Adrenal gland (tissue), 12 donors: ENCODE data around the gene MOCS3. TPM values are rescaled to one million over a fixed set of nuclear protein-coding genes. Genes with fewer than 3 reads are reported as not detected.

ENCODE experiments used
- DNase-seq, 7 donors: peaks; one replicate each; pipeline ENCODE4 v3.0.0-alpha.2; 2019 to 2020
- H3K27ac ChIP-seq, 5 donors: fragments of 200-600 bp; sonication (generic) in 4 of 5; 1 replicate in 3 of 5; 2 replicates in 2 of 5; pipeline versions ENCODE4 v1.5.1 to v1.8.0; 2016 to 2020; ENCODE audit warnings: mild to moderate bottlenecking in 1 of 5
- H3K27me3 ChIP-seq: fragments of 200-600 bp; 2 replicates; pipeline ENCODE4 v1.8.0; 2021
- H3K36me3 ChIP-seq, 2 donors: fragments of 200-600 bp; replicated peaks in 1 of 2; 1 replicate in 1 of 2; 2 replicates in 1 of 2; pipeline versions ENCODE4 v1.5.1 to v1.8.0; 2018 to 2022
- H3K4me1 ChIP-seq, 2 donors: fragments of 200-600 bp; replicated peaks in 1 of 2; 1 replicate in 1 of 2; 2 replicates in 1 of 2; pipeline versions ENCODE4 v1.5.1 to v1.8.0; 2018 to 2021
- H3K4me3 ChIP-seq, 4 donors: fragments of 200-600 bp; sonication (generic) in 3 of 4; one replicate each; pipeline ENCODE4 v1.5.1; 2016 to 2018
- H3K9me3 ChIP-seq, 3 donors: fragments of 200-600 bp; sonication (generic) in 1 of 3; replicated peaks in 1 of 3; 1 replicate in 2 of 3; 2 replicates in 1 of 3; pipeline versions ENCODE4 v1.5.1 to v1.8.0; 2016 to 2021
- CTCF ChIP-seq, 6 experiments: fragments of 450-650 bp in 4 of 6; fragments of 200-600 bp in 2 of 6; sonication (generic) in 1 of 6; IDR thresholded peaks; 1 replicate in 5 of 6; 2 replicates in 1 of 6; pipeline versions ENCODE4 v1.5.1 to v1.8.0; 2016 to 2021; ENCODE audit warnings: antibody characterized with exemption in 6 of 6, mild to moderate bottlenecking in 2 of 6, moderate library complexity in 1 of 6
- POLR2A ChIP-seq, 2 donors: fragments of 450-650 bp; IDR thresholded peaks; one replicate each; pipeline ENCODE4 v1.6.1; 2017; ENCODE audit warnings: antibody characterized with exemption in 2 of 2, mild to moderate bottlenecking in 2 of 2, moderate library complexity in 1 of 2
- WGBS, 4 donors: extraction: QIAGEN DNeasy Blood & Tissue Kit in 2 of 4; methylation state at CpG; one replicate each; pipeline versions ENCODE4 v1.1.5 to v1.1.7; 2013 to 2017; 5-methylcytosine and 5-hydroxymethylcytosine counted together
- intact Hi-C, 2 donors: fragments of 100-400 bp; cut with DNase I; formaldehyde crosslinking; loops; one replicate each; pipeline versions ENCODE4 v1.14.1 to v1.15.0; 2022 to 2023
- polyA plus RNA-seq, 3 donors: library from polyadenylated mRNA; stranded (reverse); fragments of 200-250 nt in 2 of 3; fragments of 350-450 nt in 1 of 3; fragmentation: Illumina TruSeq in 1 of 3; extraction: RNeasy Lipid Tissue Mini Kit (QIAGEN cat#74804) in 1 of 3; gene quantifications; one replicate each; pipeline ENCODE4 v1.2.3, GENCODE V29; 2013 to 2014
- total RNA-seq, 9 donors: library from RNA; depleted of rRNA in 4 of 9; stranded (reverse); fragments of >200 nt in 4 of 9; fragments of 120-200 nt in 1 of 9; fragmentation: NEBNext Ultra II Directional in 1 of 9; extraction: Animal tissue kit (Norgen Biotek cat#: 25700) in 1 of 9; gene quantifications; one replicate each; pipeline versions ENCODE4 v1.1.0 to v1.2.4, GENCODE V29; 2013 to 2023
- donor health status: healthy with polysubstance abuse.
- donor health status: Bipolar disorder and iron deficiency.
- donor health status: DM: yes; HTN: yes; CAD: no.
- donor health status: DM: no; HTN: no; CAD: no.
- donor health status: DM: no; HTN: no; CAD: no.
- donor health status: DM: yes; HTN: yes; CAD: no.

MOCS3 gene
- total and polyA plus RNA-seq, 12 donors, result 1.0 to 7.5 (median 5.7) TPM

GRCh38 chr20:50957276-50957675 lies 1.3 kb upstream of the MOCS3 start:
- DNase-seq, result peak in 1 of 7 donors; percentile 57
- WGBS, 4 donors, result 9 to 15% (median 11%) methylated on average over 7 of the region's 7 CpGs
- intact Hi-C loops, result no loop called here
- no peaks in the 10 kb centered on the region for H3K9me3 ChIP-seq
- H3K27ac ChIP-seq, result peak overlapping the region in 4 of 5 donors; percentile 89 to 97 (median 92)
- TF ChIP-seq POLR2A (IDR thresholded peaks at IDR 0.05), result no peak
- no peak for TF ChIP-seq CTCF (IDR thresholded peaks at IDR 0.05)
- H3K27me3 ChIP-seq, result no peaks in the 10 kb centered on the region
- H3K4me1 ChIP-seq, result peaks cover 22 to 72% of the 10 kb centered on the region in 2 donors
- peaks cover 0 to 13% of the 10 kb centered on the region in 2 donors for H3K36me3 ChIP-seq
- H3K4me3 ChIP-seq, result peak overlapping the region in 2 of 4 donors; percentile 81 to 96

- WGBS, 4 donors, result 0 to 1% (median 0%) methylated on average over 41 to 52 of the region's 52 CpGs
- H3K4me3 ChIP-seq, result peak within 1 kb of the TSS; percentile 60 to 96 (median 85)
- peaks cover 0 to 10% of the 10 kb centered on the region in 2 donors for H3K36me3 ChIP-seq
- peak; percentile 88 to 95 (median 91) for DNase-seq
- intact Hi-C loops, result no loop called here
- H3K27me3 ChIP-seq, result no peaks in the 10 kb centered on the region
- no peak for TF ChIP-seq CTCF (IDR thresholded peaks at IDR 0.05)
- TF ChIP-seq POLR2A (IDR thresholded peaks at IDR 0.05), result peak; percentile 69 to 95
- no peaks in the 10 kb centered on the region for H3K9me3 ChIP-seq
- peak within 1 kb of the TSS; percentile 66 to 97 (median 91) for H3K27ac ChIP-seq
- peaks cover 22 to 67% of the 10 kb centered on the region in 2 donors for H3K4me1 ChIP-seq
Observed at GRCh38 chr20:50957798-50958614, 612 bp upstream of the MOCS3 start, which contains the start of gene DPM1. Gene DPM1 (minus strand): TSS chr20:50958532. CDS start chr20:50958523, 9 bp downstream.

GRCh38 chr20:50959543-50960126 lies 1.0 kb downstream of the MOCS3 start:
- H3K4me3 ChIP-seq, result peak overlapping the region in 3 of 4 donors; percentile 81 to 96 (median 89)
- peak overlapping the region; percentile 66 to 97 (median 91) for H3K27ac ChIP-seq
- TF ChIP-seq CTCF (IDR thresholded peaks at IDR 0.05), result no peak
- no peak for TF ChIP-seq POLR2A (IDR thresholded peaks at IDR 0.05)
- WGBS, 4 donors, result 58 to 85% (median 67%) methylated on average over 8 to 25 of the region's 25 CpGs
- intact Hi-C loops, result no loop called here
- no peaks in the 10 kb centered on the region for H3K36me3 ChIP-seq
- peaks cover 22 to 51% of the 10 kb centered on the region in 2 donors for H3K4me1 ChIP-seq
- DNase-seq, result no peak
- H3K9me3 ChIP-seq, result no peaks in the 10 kb centered on the region
- no peaks in the 10 kb centered on the region for H3K27me3 ChIP-seq

GRCh38 chr20:50967586-50967985 lies 9.0 kb downstream of the MOCS3 start:
- no peak overlapping the region for H3K4me3 ChIP-seq
- H3K4me1 ChIP-seq, result no peaks in the 10 kb centered on the region
- DNase-seq, result no peak
- no peaks in the 10 kb centered on the region for H3K36me3 ChIP-seq
- no peak for TF ChIP-seq POLR2A (IDR thresholded peaks at IDR 0.05)
- no peak for TF ChIP-seq CTCF (IDR thresholded peaks at IDR 0.05)
- no peaks in the 10 kb centered on the region for H3K27me3 ChIP-seq
- H3K27ac ChIP-seq, result no peak overlapping the region
- intact Hi-C loops, result no loop called here
- WGBS, 4 donors, result 39 to 64% (median 52%) methylated on average over 4 to 7 of the region's 7 CpGs
- H3K9me3 ChIP-seq, result no peaks in the 10 kb centered on the region
